Prostate gland (tissue), 2 donors: ENCODE measurements around the gene SLCO3A1.

Experiments used
- POLR2A ChIP-seq: fragments of 450-650 bp; IDR thresholded peaks from one replicate; pipeline ENCODE4 v1.6.1; 2016; ENCODE audit warnings: antibody characterized with exemption, mild to moderate bottlenecking
- TF ChIP-seq, protein P1 (sequence below), 4 experiments: fragments of 200-600 bp in 2 of 4; fragments of 450-650 bp in 2 of 4; sonication (generic) in 2 of 4; IDR thresholded peaks; 1 replicate in 3 of 4; 2 replicates in 1 of 4; pipeline ENCODE4 v1.5.1; 2016 to 2019; ENCODE audit warnings: antibody characterized with exemption in 4 of 4, mild to moderate bottlenecking in 2 of 4, moderate library complexity in 2 of 4

DNA sequence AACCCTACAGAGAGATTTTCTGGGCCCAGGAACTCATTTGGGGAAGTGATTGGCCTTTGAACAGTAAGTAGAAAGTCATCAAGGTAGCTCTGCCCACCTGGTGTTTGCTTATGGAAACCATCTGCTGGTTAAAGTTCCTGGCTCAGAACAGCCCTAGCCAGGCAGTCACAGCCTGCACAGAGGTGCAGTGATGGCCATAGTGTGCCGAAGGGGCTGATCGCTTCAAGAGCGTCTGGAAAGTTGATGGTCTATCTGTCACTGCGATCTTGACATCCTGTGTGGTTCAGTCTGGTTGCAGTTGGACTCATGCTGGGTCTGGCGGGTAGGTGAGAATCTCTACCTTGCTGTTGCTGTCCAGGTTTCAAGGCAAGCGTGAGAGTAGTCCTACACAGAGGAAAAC lies 151.6 kb downstream of the SLCO3A1 start:
- TF ChIP-seq, protein P1, sequence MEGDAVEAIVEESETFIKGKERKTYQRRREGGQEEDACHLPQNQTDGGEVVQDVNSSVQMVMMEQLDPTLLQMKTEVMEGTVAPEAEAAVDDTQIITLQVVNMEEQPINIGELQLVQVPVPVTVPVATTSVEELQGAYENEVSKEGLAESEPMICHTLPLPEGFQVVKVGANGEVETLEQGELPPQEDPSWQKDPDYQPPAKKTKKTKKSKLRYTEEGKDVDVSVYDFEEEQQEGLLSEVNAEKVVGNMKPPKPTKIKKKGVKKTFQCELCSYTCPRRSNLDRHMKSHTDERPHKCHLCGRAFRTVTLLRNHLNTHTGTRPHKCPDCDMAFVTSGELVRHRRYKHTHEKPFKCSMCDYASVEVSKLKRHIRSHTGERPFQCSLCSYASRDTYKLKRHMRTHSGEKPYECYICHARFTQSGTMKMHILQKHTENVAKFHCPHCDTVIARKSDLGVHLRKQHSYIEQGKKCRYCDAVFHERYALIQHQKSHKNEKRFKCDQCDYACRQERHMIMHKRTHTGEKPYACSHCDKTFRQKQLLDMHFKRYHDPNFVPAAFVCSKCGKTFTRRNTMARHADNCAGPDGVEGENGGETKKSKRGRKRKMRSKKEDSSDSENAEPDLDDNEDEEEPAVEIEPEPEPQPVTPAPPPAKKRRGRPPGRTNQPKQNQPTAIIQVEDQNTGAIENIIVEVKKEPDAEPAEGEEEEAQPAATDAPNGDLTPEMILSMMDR (IDR thresholded peaks at IDR 0.05): no peak
- TF ChIP-seq POLR2A: no peak
